NCI-H510A treated with DMSO at 0.1 percent for 48 hours (cell line): Measurements from ENCODE around the gene C16orf74.

Experiments
- DNase-seq: peaks from one replicate; lab custom pipeline; 2025; lab: John Stamatoyannopoulos, UW

The C16orf74 gene

DNA sequence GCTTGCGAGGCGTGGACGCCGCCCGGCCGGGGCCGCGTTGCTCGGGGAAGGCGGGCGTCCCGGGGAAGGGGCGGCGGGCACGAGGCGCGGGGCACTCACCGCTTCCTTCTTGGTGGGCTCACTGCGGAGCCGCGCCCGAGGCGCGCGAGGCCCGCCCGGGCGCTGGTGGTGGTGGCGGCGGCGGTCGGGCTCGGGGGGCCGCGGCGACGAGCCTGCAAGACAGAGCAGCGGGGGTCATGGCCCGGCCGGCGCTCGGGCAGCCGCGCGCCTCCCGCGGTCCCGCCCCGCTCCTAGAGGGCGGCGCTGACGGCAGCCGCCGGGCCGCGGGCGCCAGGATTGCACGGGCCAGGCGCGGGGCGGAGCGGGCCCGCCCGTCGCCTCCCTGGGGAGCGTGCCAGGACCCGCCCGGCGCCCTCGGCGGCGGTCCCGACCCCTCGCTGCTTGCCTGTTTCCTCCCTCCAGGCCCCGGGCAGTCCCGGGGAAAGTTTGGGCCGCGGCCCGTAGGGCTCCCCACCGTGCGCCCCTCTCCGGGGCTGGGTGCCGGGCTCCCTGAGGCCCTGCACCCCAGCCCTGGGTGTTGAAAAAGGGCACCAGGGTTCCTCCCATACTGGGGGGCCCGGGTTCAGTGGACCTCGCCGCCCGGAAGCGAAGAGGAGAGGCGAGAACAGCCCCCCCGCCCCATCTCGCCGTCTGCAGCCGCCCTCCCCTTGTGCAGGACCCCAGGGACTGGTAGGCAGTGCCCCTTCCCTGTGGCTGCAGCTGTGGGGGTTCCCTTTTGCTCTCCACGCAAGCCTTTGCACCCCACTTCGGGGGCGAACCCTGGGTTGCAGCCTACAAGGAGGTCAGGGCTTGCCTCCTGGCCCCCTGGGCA is at the start of gene C16orf74:
TSS of gene C16orf74 (minus strand) at position 270 of the 871 bp plus-strand sequence. CDS start 15,879 bp downstream, outside the sequence.
- DNase-seq, result peak; percentile 17

DNA sequence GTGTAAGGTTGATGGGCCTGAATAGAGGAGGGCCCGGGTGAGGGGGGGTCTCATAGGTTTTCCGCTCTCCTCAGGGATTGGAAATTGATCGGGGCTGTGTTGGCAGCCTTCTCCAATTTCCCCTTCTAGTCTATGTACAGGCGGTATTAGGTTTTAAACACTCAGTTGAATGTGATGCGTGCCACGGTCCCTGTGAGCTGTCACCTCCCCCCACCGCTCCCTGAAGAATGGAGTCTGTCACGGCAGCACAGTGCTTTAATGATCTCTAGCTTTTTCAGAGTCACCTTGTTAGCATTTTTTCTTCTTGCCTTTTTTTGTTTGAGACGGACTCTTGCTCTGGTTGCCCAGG is 49.4 kb upstream of the C16orf74 start:
- no peak for DNase-seq

DNA sequence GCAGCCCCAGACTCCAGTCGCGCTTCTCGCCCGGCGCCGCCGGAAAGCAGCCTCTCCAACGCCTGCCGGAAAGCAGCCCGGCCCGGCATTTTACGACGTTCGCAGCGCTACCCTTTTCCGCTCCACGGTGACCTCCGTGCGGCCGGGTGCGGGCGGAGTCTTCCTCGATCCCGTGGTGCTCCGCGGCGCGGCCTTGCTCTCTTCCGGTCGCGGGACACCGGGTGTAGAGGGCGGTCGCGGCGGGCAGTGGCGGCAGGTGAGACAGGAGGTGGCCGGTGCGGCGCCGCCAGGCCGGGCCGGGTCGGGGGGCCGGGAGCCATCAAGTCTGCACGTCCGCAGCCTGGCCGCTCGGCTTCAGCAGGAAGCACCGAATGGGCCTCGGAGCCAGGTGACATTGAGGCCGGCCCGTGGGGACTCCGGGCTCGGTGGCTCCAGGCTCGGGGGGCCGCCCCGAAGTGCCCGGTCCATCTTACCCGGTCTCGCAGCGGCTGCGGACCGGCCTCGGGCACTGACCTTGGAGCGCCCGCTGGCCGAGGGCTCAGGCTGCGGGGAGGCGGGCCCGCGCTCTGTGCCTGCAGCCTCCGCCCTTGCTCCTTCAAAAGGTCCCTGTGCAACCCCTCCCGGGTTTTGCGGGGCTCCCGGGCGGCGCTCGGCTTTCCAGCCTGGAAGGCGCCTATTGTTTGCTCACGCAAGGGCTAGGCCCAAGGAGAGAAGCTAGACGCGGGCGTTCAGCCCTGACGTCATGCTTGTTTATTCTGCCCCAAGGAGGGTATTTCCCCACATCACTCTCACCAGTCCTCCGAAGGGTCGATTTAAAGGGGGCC is 48.8 kb upstream of the C16orf74 start, which contains the start of the genes COX4I1 and EMC8:
TSS of gene COX4I1 (plus strand) at position 199 of the 824 bp plus-strand sequence. CDS start 1,511 bp downstream, outside the sequence.
TSS of gene EMC8 (minus strand) at position 48 of the 824 bp plus-strand sequence. CDS start 249 bp downstream, outside the sequence.
- peak; percentile 93 for DNase-seq

DNA sequence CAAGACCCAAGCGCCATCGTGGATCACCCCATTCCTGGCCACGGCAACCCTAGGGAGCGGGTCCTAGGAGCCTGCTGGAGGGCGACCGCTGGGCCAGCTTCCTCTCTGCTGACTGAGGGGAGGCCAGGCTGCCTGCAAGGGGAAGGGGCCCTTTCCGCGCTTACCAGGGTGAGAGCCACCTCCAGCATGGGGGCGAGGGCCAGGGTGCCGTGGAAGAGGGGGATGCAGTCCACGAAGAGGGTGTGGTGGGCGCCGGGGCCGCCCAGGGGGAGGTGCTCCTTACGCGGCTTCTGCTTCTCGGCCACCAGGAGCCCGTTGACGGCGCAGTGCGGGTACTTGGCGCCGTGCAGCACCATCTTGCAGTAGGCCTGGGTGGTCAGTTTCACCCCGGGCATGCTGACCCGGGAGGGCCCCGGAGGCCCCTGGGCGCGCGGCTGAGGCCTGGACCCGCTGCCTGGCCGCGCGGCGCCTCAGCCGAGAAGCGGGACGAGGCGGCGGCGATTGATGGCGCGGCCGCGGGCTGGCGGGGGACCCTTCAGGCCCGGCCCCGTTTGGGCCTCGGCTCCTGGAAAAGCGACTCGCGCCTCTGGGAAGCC is 48.1 kb upstream of the C16orf74 start:
- DNase-seq, result no peak

DNA sequence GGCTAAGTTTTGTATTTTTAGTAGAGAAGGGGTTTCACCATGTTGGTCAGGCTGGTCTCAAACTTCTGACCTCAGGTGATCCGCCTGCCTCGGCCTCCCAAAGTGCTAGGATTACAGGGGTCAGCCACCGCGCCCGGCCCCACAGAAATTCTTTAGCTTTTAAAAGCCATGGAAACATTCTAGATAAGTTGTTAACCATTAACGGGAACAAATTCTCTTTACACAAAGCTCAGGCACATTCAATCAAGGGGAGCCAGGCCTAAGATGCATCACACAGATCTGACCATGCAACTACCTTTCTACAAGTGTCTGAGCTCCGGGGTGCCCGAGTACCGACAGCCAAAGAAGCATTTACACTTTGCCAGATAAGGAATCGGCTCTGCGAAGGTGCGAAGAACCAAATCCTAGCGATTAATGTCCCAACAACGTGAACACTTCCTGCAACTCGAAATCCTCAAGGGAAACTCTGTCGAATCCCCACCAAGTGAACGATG is 47.4 kb upstream of the C16orf74 start:
- no peak for DNase-seq

DNA sequence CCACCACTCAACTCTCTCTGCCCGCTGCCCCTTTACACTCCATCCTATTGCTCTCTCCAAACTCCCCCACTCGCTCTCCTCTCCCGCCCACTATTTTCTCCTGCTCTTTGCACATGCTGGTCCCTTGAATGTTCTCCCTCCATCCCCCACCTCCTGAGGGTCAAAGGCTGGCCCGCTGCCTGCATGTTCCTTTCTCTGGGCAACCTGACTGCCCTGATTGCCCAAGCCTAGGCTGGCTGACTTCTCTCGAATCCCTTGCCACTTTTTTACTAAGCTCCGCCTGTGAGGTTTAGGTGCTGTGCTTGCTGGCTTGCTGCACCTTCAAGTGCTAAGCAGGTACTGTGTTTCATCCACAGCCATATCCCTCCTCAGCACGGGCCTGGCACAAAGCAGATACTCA is 45.7 kb upstream of the C16orf74 start:
- no peak for DNase-seq

DNA sequence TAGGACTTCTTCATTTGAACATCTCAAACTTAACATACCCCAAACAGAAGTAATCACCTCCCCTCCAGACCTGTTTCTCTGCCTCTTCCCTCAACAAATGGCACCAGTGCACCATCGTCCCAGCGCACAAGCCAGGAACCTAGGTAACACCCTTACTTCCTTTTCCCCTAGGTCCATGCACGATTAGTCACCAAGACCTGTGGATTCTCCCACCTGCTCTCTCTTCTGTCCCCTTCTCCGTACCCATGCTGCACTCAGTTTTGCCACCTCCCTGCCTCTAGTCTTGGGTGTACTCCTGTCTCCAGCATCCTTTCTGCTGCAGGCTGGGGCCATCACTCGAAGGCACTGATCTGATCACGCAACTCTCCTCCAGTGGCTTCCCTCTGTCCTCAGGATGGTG is 45.3 kb upstream of the C16orf74 start:
- DNase-seq, result no peak

DNA sequence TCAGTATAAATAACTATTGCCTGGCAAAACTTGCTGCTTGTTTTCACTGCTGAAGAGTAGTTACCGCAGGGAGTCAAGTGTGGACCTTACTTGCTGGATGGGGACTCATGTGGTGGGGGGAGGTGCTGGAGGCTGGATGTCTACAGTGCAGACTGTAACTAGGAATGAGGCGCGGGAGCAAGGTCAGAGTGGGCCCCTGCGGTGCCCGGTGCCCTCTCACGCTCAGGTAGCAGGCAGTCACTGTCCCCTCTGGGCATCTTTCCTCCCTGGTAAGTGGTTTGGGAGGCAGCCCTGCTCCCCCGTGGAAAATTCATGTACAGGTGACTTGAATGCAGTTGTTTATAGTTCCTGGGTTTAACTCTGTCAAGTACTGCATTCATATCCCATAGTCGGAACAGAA is 43.8 kb upstream of the C16orf74 start:
- no peak for DNase-seq

DNA sequence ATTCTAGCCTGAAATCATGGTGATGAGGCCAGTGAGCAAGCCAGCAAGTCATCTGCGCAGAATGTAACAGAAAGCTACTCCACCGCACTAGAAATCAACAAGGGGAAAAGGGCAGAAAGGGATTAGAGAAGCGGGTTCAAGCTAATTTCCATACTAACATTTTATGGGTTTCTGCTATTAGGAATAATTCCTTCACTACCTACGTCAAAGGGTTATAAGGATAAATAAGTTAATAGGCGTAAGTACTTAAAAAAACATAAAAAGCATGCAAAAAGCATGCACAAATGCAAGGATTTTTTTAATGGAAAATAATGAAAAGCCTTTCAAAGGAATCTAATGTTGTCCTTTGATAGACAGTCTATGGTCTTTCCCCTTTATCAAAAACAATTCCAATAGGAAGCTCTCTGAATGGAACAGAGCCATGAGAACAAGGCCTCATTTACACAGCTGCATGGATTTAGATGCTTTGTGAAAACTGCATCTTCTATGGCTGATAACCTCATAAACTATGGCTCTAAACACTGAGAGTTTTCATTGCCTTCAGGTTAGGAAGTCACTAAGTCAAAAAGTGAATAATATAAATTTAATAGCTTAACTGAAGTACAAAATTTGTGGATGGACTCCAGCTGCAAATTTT is 42.9 kb upstream of the C16orf74 start:
- DNase-seq, result no peak

DNA sequence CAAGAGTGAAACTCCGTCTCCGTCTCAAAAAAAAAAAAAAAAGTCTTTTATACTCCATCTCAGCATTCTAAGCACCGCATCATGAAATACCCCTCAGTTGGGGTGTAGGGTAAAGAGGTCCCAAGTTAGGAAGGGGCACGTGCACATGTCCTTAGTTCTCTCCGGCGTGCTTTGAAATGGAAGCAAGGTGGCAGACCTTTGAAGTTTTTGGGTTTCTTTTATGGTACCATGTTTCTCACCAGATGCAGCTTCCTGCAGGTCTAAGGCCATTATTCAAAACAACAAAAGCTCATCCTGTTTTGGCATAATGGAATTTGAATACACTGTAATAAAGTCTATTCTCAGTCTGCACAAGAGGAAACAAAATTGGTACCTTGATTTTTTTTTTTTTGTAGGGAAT is 38.9 kb upstream of the C16orf74 start:
- no peak for DNase-seq

DNA sequence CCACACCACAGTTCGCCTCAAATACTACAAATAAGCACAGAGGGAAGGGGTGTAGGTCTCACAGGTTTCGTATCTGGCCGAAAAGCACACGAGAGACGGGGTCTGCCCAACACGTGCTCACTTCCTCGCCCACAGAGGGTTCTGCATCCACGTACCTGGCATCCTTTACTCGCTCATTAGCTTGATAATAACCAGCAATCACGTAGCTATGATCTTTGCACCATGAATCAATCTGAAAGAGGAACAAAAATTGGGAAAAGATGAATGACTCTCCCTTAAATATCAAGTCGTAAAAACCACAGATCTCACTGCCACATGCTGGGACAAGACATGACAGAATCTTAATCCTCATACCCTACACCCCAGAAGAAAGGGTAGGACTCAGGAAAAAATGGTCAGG is 37.9 kb upstream of the C16orf74 start:
- no peak for DNase-seq

DNA sequence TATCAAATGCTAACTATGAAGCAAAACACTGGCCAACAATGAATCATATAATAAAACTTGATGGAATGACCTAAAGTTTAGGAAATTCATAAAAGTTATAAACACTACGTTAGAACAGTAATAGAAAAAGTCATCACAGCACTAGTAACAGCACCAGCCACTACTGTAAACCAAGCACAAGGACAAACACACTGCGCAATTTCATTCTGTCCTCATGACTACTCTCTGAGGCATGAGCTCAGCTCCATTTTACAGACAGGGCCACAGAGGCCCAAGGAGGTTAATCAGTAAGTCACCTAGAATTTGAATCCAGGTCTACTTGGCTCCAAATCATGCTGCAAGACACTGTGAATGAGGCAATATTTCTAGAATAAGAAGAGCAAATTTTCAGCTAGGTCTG is 35.0 kb upstream of the C16orf74 start:
- no peak for DNase-seq

DNA sequence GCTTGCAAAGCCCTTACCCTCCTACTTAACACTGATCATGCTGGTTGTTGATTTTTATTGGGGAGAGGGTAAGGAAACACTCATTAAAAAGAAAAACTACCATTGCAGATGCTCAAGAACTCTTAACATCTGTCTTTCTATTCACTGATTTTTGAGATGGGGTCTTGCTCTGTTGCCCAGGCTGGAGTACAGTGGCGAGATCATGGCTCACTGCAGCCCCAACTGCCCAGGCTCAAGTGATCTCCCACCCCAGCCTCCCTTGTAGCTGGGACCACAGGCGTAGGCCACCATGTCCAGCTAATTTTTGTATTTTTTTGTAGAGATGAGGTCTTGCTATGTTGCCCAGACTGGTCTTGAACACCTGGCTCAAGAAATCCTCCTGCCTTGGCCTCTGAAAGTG is 33.9 kb upstream of the C16orf74 start:
- no peak for DNase-seq

DNA sequence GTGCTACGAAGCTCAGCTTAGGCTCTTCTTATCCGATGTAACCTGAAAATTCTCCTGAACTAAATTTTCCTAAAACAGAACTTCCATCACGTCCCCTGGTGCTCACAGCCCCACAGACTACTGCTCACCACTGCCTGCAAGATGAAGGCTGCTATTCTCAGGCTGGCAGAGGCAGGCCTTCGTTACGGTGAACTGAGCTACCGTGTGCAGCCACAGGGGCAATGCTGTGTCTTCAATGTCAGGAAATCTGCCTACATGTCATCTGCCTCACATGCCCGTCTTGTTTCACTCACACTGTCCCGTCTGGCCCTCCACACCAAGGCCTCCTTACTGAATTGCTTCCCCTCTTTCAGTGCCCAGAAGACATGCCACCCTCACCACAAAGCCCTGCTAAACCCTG is 32.5 kb upstream of the C16orf74 start:
- no peak for DNase-seq

DNA sequence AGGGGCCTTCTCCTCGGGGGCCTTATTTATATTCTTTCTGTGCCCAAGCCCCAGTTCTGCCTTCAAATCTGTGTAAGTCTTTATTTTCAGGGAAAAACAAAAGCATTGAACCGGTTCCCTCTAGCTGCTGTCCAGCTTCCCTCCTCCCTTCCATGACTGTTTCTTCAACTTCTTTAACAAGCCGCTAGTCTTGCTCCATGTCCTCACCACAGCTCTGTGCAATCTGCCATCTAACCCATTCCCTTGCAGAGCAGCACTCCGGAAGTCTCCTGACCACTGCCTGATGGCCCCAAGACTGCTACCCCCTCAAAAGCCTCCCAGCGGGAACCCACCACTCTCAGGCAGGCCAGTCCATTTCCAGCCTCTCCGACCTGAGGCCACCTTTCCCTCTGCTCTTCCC is 31.6 kb upstream of the C16orf74 start:
- no peak for DNase-seq

DNA sequence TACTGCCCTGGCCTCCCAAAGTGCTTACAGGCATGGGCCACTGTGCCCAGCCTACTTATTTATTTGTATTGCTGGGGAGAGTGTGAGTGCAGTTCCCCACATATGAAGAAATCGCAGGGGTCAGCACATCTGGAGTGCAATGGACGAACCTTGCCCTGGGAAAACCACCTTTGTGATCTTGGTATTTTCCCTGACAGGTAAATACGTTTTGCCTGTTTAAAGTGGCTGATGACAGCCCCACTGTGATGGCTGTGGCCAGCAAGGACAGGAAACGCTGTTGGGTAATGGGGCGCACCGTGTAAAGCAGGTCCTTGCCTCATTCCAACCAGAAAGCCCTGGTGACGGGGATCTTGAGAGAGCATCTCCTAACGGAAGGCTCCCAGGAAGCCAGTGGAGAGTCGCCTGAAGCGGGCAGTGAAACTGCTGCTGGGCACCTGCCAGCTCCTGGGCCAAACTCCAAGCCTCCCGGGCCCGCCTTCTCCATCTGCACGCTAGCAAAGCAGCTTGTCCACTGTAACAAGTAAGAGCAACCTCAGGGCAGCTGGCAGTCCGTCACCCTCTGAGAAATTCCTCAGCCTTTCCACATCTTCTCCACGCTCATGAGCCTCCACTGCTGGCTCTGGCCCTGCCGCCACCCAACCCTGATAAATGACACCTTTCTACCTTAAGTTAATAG is 30.9 kb upstream of the C16orf74 start:
- no peak for DNase-seq

DNA sequence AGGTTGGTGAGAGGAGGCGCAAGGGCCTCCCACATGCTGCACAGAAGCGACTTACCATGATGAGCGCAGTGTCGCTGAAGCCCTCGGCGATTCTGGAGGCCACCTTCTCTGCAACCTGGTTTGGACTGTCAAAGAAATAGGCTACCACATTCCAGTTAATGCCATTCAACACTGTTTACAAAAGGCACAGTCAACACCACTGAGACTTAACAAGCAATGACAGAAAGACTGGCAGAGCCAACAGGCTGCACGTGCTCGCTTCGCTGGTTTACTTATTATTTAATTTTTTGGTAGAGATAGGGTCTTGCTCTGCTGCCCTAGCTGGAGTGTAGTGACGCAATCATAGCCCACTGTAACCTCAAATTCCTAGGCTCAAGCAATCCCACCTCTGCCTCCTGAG is 30.3 kb upstream of the C16orf74 start:
- DNase-seq, result no peak

DNA sequence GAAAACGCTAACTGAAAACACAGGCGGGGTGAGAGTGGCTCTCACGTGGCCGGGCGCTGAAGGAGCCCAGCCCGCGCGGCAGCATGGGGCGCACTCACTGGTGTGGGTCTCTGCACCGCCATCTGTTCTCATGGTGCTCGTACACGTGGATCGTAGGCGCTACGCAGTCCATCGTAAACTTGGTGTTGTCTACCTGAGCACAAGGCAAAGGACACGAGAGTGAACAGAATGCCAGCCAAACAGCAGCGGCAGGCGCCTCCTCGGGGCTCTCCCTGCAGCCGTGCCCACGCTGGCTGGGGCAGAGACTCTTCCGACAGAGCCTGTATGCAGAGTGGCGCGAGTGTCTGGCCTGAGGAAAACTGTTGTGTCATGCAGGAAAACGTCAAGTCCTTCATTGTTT is 29.4 kb upstream of the C16orf74 start:
- no peak for DNase-seq

DNA sequence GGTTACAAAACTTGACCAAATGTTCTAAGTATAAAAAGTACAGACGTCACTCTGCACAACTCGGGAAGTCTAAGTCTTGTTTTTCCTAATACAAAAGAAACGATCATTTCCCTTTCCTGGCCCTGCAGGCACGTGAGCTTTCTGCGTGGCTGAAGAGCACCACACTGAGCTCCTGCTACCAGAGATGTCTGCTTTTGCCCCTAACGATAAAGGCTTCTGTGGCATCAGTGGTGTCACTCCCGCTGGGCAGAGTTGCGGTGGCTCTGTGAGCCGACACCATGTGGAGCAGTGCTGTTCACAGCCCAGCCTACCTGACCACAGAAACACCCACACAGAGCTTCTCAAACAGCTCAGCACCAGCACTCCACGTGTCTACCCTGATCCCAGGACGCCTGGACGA is 28.0 kb upstream of the C16orf74 start:
- no peak for DNase-seq

DNA sequence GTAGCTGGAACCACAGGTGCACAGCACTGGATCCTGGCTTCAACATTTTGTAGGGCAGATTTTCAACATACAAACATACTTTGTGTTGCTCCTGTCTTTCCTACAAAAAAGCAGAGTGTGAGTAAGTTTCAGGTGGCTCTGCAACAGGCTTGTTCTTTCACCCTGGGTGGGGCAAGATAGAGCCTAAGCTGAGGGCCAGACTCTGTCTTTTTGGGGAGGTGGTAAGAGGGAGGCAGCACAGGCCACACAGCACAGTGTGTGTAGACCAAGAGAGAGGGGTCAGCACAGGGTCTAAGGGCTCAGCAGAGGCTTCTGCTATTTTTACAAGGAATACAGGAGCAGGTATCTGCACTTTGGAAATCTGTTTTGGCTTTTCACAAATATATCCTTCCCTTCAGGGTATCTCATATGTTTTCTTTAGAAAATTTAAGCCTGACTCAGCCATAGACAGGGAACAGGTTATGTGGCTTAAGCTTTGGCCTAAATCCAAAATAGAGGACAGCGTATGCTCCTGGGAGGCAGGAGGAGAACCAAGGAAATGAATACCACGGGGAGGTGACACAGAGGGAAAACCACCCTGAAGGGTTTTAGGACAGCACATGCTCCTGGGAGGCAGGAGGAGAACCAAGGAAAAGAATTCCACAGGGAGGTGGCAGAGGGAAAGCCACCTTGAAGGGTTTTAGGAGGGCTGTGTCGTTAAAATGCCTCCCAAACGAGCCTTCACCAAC is 26.9 kb upstream of the C16orf74 start:
- DNase-seq, result no peak

DNA sequence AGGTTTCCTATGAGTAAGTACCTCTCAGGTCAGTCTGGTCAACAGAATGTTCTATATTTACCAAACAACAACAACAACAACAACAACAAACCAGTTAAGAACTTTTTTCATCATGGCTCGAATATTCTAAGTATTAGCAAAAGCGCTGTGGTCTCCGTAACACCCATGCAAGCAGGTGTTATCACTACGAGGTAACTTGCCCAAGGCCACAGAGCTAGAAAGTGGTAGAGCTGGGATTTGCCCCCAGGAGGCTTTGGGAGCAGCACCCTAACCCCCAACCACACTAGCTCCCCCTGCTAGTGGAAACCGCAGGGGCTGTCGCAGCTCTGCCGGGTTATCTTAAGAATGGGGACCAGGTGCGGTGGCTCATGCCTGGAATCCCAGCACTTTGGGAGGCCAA is 23.9 kb upstream of the C16orf74 start:
- no peak for DNase-seq
